Heart left ventricle (tissue), 16 donors: ENCODE results near the gene PLBD2. TPM values are rescaled to one million over a fixed set of nuclear protein-coding genes. Genes with fewer than 3 reads are reported as not detected.

ENCODE experiments used
- ATAC-seq, 4 donors: fragments of 200-7000 bp; cut with Tn5 transposase; one replicate each; pipeline ENCODE4 v1.9.1; 2020 to 2022; ENCODE audit warnings: moderate library complexity in 4 of 4, mild to moderate bottlenecking in 3 of 4, moderate number of reproducible peaks in 1 of 4
- DNase-seq, 5 donors: peaks; one replicate each; pipeline ENCODE4 v3.0.0-alpha.2; 2020
- H3K27ac ChIP-seq, 12 donors: fragments of 200-600 bp; sonication (generic) in 4 of 12; one replicate each; pipeline versions ENCODE4 v1.5.0 to v1.8.0; 2016 to 2022; ENCODE audit warnings: mild to moderate bottlenecking in 2 of 12
- H3K27me3 ChIP-seq, 9 donors: fragments of 200-600 bp; sonication (generic) in 2 of 9; one replicate each; pipeline versions ENCODE4 v1.5.1 to v1.8.0; 2016 to 2022; ENCODE audit warnings: mild to moderate bottlenecking in 3 of 9
- H3K36me3 ChIP-seq, 9 donors: fragments of 200-600 bp; sonication (generic) in 2 of 9; one replicate each; pipeline versions ENCODE4 v1.5.0 to v1.8.0; 2018 to 2022; ENCODE audit warnings: mild to moderate bottlenecking in 2 of 9
- H3K4me1 ChIP-seq, 12 donors: fragments of 200-600 bp; sonication (generic) in 4 of 12; one replicate each; pipeline versions ENCODE4 v1.5.0 to v1.8.0; 2016 to 2022; ENCODE audit warnings: mild to moderate bottlenecking in 3 of 12
- H3K4me3 ChIP-seq, 12 donors: fragments of 200-600 bp; sonication (generic) in 4 of 12; one replicate each; pipeline versions ENCODE4 v1.5.0 to v1.8.0; 2017 to 2022; ENCODE audit warnings: mild to moderate bottlenecking in 9 of 12, moderate library complexity in 4 of 12
- H3K9me3 ChIP-seq, 12 donors: fragments of 200-600 bp; sonication (generic) in 4 of 12; one replicate each; pipeline versions ENCODE4 v1.5.0 to v1.8.0; 2016 to 2022; ENCODE audit warnings: mild to moderate bottlenecking in 1 of 12
- CTCF ChIP-seq, 12 donors: fragments of 200-600 bp; sonication (generic) in 4 of 12; IDR thresholded peaks; one replicate each; pipeline versions ENCODE4 v1.5.0 to v1.8.0; 2018 to 2022; ENCODE audit warnings: antibody characterized with exemption in 12 of 12, mild to moderate bottlenecking in 5 of 12
- POLR2A ChIP-seq, 2 donors: fragments of 450-650 bp; IDR thresholded peaks; one replicate each; pipeline ENCODE4 v1.6.1; 2017; ENCODE audit warnings: antibody characterized with exemption in 2 of 2, mild to moderate bottlenecking in 2 of 2, moderate library complexity in 2 of 2
- whole genome bisulfite sequencing, 4 donors: extraction: QIAGEN DNeasy Blood & Tissue Kit in 2 of 4; methylation state at CpG; one replicate each; pipeline versions ENCODE4 v1.1.5 to v1.1.7; 2013 to 2018; 5-methylcytosine and 5-hydroxymethylcytosine counted together
- intact Hi-C, 10 donors: fragments of 100-400 bp; cut with DNase I; formaldehyde crosslinking; loops; one replicate each; pipeline versions ENCODE4 v1.11.1 to v1.14.2; 2022
- polyA plus RNA-seq, 2 donors: library from polyadenylated mRNA; stranded (reverse); fragments of 200-250 nt; gene quantifications; one replicate each; pipeline ENCODE4 v1.2.3, GENCODE V29; 2013
- total RNA-seq, 9 donors: library from RNA; depleted of rRNA in 2 of 9; stranded (reverse); fragments of >200 nt in 2 of 9; fragmentation: NEBNext Ultra II Directional in 3 of 9; extraction: Animal tissue kit (Norgen Biotek cat#: 25700) in 3 of 9; gene quantifications; one replicate each; pipeline versions ENCODE4 v1.1.0 to v1.2.4, GENCODE V29; 2016 to 2023
- donor health status: ischemic (EF 13 %, LVEDD 7.1; RV severe dilation, severe dysfunction).
- donor health status: healthy with polysubstance abuse.
- donor health status: DM: no; HTN: yes; CAD: no.
- donor health status: DM: no; HTN: no; CAD: no.
- donor health status: ischemic (EF 25% LVEDD 6.9; RV normal size, moderate dysfunction).
- donor health status: ischemic (EF 25% LVEDD 5.7; RV mildly dilated, moderate dysfunction).
- donor health status: healthy.
- donor health status: DM: yes; HTN: yes; CAD: no.
- donor health status: ischemic (EF 35%, LVEDD 5.7; RV mildly dilated, moderate dysfunction).
- donor health status: nonischemic (EF 11% LVEDD 7.7; RV severe dilation, severe dysfunction).
- donor health status: DM: yes; HTN: yes; CAD: no.
- donor health status: PGD.
- donor health status: ischemic (EF 29% LVEDD 5.4; RV normal size, mild dysfunction).
- donor health status: nonischemic (EF 23%, LVEDD 6.1; RV moderate dilation, normal function).

PLBD2 gene
- total and polyA plus RNA-seq, 11 donors = 15.6 to 66.6 (median 31.8) TPM

DNA sequence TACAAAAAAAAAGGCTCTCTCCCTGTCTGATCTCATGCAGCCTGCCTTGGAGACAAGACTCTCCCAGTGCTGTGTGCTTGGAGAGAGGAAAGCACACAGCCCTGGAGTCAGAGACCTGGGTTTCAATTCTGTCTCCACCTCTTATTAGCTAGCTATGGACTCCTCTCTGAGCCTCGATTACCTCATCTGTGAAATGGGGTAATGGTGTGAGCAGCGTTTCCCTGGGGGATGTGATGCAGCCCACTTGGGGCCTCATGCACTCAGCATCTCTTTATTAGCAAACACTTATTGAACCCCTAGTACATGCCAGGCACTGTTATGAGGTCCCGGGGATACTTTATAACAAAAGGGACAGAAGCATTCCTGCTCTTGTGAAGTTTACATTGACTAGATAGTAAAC is 32.8 kb downstream of the PLBD2 start:
- Histone ChIP-seq H3K4me1 (no peaks in the 10 kb centered on the region), H3K4me3 (no peak overlapping the region), H3K36me3 (peaks cover 0 to 50% (median 34%) of the 10 kb centered on the region in 9 donors), H3K9me3 (no peaks in the 10 kb centered on the region), H3K27me3 (no peaks in the 10 kb centered on the region), H3K27ac (no peak overlapping the region)
- no peak for TF ChIP-seq POLR2A (IDR thresholded peaks at IDR 0.05)
- TF ChIP-seq CTCF (IDR thresholded peaks at IDR 0.05) = no peak
- WGBS, 4 donors = 93 to 98% (median 95%) methylated on average over 3 of the region's 3 CpGs
- DNase-seq (no peak), ATAC-seq (no peak)
- intact Hi-C loops = no loop called here

DNA sequence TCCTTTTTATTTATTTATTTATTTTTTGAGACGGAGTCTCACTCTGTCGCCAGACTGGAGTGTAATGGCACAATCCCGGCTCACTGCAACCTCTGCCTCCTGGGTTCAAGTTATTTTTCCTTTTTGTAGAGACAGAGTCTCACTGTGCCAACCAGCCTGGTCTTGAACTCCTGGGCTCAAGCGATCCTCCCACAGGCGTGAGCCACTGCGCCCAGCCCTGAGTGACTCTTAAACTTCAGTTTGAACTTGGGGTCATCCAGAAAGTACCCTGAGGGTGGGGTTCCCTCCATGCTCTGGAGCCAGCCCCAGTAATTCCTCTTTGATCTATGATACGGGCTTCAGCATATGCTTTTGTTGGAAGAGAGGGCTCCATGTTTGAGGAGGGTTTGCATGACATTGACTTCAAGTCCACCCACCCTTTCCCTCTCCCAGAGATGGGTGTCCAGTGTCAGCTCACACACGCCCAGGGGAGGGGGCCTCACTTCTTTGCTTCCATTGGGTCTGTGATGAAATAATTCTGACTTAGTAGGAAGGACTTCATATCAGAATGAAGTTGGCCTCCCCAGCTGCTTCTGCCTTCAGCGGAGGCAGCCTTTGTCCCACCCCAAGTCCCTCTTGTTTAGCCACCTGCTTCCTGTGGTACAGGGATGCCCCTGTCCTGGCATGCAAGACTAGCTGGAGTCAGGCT is 33.4 kb downstream of the PLBD2 start:
- no peaks in the 10 kb centered on the region for H3K27me3 ChIP-seq
- H3K36me3 ChIP-seq = peaks cover 0 to 45% (median 29%) of the 10 kb centered on the region in 9 donors
- TF ChIP-seq CTCF (IDR thresholded peaks at IDR 0.05) (no peak), POLR2A (IDR thresholded peaks at IDR 0.05) (no peak)
- WGBS, 4 donors = 93 to 97% (median 93%) methylated on average over 8 to 9 of the region's 9 CpGs
- H3K4me3 ChIP-seq = no peak overlapping the region
- DNase-seq = no peak
- intact Hi-C loops = no loop called here
- H3K4me1 ChIP-seq = no peaks in the 10 kb centered on the region
- H3K27ac ChIP-seq = no peak overlapping the region
- no peaks in the 10 kb centered on the region for H3K9me3 ChIP-seq
- no peak for ATAC-seq

DNA sequence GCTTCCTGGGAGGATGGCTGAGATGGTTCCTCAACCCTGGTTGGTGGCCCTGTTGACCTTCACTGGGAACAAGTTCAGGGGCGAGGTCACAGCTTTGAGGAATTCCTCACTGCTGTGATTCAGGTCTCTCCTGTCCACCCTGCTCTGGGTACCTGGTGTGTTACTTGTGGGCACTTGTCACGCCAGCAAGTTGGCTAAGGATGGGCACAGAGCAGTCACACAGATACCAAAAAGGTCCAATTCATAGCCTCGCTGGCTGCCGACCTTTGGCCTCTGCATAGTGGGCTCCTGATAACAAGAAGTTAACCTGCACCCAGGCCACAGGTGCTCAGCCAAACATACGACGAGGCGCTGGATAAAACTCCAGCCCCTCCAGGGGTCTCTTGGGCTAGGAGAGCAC is 34.1 kb downstream of the PLBD2 start:
- ATAC-seq = no peak
- Histone ChIP-seq H3K27me3 (no peaks in the 10 kb centered on the region), H3K4me3 (no peak overlapping the region), H3K27ac (no peak overlapping the region), H3K4me1 (no peaks in the 10 kb centered on the region), H3K36me3 (peaks cover 0 to 38% (median 22%) of the 10 kb centered on the region in 9 donors), H3K9me3 (no peaks in the 10 kb centered on the region)
- no peak for DNase-seq
- intact Hi-C loops = no loop called here
- 86 to 92% (median 88%) methylated on average over 7 of the region's 7 CpGs for WGBS, 4 donors
- TF ChIP-seq CTCF (IDR thresholded peaks at IDR 0.05) (no peak), POLR2A (IDR thresholded peaks at IDR 0.05) (no peak)

GRCh38 chr12:113392988-113393579 is 34.7 kb downstream of the PLBD2 start:
- ATAC-seq (peak in 3 of 4 donors; percentile 20 to 63 (median 37)), DNase-seq (no peak)
- intact Hi-C loops = no loop called here
- no peak overlapping the region for H3K27ac ChIP-seq
- no peaks in the 10 kb centered on the region for H3K9me3 ChIP-seq
- H3K27me3 ChIP-seq = no peaks in the 10 kb centered on the region
- no peak overlapping the region for H3K4me3 ChIP-seq
- no peaks in the 10 kb centered on the region for H3K4me1 ChIP-seq
- peaks cover 0 to 32% (median 16%) of the 10 kb centered on the region in 9 donors for H3K36me3 ChIP-seq
- WGBS, 4 donors = 56 to 71% (median 65%) methylated on average over 17 of the region's 17 CpGs
- TF ChIP-seq POLR2A (IDR thresholded peaks at IDR 0.05) (no peak), CTCF (IDR thresholded peaks at IDR 0.05) (no peak)
